Measurements from ENCODE around the gene PSD4.

- TF ChIP-seq POLR2A (IDR thresholded peaks at IDR 0.05): no peak
- TF ChIP-seq, protein P1, sequence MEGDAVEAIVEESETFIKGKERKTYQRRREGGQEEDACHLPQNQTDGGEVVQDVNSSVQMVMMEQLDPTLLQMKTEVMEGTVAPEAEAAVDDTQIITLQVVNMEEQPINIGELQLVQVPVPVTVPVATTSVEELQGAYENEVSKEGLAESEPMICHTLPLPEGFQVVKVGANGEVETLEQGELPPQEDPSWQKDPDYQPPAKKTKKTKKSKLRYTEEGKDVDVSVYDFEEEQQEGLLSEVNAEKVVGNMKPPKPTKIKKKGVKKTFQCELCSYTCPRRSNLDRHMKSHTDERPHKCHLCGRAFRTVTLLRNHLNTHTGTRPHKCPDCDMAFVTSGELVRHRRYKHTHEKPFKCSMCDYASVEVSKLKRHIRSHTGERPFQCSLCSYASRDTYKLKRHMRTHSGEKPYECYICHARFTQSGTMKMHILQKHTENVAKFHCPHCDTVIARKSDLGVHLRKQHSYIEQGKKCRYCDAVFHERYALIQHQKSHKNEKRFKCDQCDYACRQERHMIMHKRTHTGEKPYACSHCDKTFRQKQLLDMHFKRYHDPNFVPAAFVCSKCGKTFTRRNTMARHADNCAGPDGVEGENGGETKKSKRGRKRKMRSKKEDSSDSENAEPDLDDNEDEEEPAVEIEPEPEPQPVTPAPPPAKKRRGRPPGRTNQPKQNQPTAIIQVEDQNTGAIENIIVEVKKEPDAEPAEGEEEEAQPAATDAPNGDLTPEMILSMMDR (IDR thresholded peaks at IDR 0.05): no peak
These were observed 60.1 kb downstream of the PSD4 start for GRCh38 chr2:113233593-113234550.
